Kidney epithelial cell (primary cell): ENCODE measurements around the gene SHISA6. TPM values are rescaled to one million over a fixed set of nuclear protein-coding genes. Genes with fewer than 3 reads are reported as not detected.

Source experiments
- DNase-seq: peaks from one replicate; pipeline ENCODE4 v3.0.0-alpha.2; 2010; ENCODE audit warnings: low read depth
- H3K27me3 ChIP-seq: 2 replicates; pipeline ENCODE4 v1.6.0; 2011; ENCODE audit warnings: low read length; ENCODE audit not compliant: control insufficient read depth, insufficient read depth
- H3K36me3 ChIP-seq: 2 replicates; pipeline ENCODE4 v1.5.1; 2011; ENCODE audit warnings: low read length; ENCODE audit not compliant: control insufficient read depth, insufficient read depth
- H3K4me3 ChIP-seq: 2 replicates; pipeline ENCODE4 v1.5.1; 2011; ENCODE audit warnings: low read depth, mild to moderate bottlenecking, control low read depth, low read length
- total RNA-seq: library from RNA; depleted of rRNA; stranded (reverse); fragments of >200 nt; gene quantifications from 2 replicates; pipeline ENCODE4 v1.2.3, GENCODE V29; 2015
- TF ChIP-seq, protein P1 (sequence below): IDR thresholded peaks from 2 replicates; pipeline ENCODE4 v1.5.1; 2011; ENCODE audit warnings: mild to moderate bottlenecking, moderate library complexity, low read length, control low read depth, inconsistent platforms; ENCODE audit not compliant: insufficient read depth, poor library complexity, severe bottlenecking

The SHISA6 gene
- total RNA-seq, 1 donor from 2014 or later, result 0.71 TPM

DNA sequence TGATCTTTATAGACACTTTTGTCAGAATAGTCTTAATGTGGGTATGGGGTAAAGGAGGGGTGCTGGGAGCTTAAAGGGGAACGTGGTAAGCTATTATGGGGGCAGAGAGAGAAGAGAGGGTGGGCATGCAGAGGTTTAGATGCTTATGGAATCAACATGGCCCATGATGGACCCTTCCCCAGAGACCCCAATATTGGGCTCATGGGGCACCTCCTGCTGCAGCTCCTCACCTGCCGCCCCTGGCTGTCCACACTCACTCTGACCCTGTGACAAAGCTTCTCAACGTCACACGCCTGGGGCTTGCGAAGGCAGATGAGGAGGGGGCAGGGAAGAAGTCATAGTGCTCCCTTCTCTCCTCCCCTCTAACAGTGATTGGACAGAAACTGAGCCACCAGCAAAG is 95.3 kb downstream of the SHISA6 start:
- no peaks in the 10 kb centered on the region for H3K27me3 ChIP-seq
- TF ChIP-seq, protein P1, sequence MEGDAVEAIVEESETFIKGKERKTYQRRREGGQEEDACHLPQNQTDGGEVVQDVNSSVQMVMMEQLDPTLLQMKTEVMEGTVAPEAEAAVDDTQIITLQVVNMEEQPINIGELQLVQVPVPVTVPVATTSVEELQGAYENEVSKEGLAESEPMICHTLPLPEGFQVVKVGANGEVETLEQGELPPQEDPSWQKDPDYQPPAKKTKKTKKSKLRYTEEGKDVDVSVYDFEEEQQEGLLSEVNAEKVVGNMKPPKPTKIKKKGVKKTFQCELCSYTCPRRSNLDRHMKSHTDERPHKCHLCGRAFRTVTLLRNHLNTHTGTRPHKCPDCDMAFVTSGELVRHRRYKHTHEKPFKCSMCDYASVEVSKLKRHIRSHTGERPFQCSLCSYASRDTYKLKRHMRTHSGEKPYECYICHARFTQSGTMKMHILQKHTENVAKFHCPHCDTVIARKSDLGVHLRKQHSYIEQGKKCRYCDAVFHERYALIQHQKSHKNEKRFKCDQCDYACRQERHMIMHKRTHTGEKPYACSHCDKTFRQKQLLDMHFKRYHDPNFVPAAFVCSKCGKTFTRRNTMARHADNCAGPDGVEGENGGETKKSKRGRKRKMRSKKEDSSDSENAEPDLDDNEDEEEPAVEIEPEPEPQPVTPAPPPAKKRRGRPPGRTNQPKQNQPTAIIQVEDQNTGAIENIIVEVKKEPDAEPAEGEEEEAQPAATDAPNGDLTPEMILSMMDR, result no peak
- no peaks in the 10 kb centered on the region for H3K36me3 ChIP-seq
- no peak overlapping the region for H3K4me3 ChIP-seq
- no peak for DNase-seq

DNA sequence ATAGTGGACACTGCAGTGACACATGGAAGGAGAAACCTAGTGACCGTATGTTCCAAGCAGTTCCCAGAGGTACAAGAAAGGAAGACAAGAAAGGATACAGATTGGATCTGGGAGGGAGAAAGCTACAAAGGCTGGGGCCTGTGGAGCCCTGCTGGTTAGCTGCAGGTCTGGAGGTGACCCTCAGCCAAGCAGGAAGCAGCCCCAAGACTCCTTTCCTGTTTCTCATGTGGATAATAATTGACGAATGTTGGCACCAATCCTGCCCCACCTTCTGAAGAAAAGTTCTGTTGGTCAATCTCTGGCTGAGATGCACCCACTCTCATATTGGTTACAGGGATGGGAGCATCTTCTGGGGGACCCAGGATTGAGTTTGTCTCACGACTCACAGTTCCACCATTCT is 99.8 kb downstream of the SHISA6 start:
- DNase-seq, result no peak
- TF ChIP-seq, protein P1, result no peak
- no peak overlapping the region for H3K4me3 ChIP-seq
- no peaks in the 10 kb centered on the region for H3K36me3 ChIP-seq
- H3K27me3 ChIP-seq, result no peaks in the 10 kb centered on the region

DNA sequence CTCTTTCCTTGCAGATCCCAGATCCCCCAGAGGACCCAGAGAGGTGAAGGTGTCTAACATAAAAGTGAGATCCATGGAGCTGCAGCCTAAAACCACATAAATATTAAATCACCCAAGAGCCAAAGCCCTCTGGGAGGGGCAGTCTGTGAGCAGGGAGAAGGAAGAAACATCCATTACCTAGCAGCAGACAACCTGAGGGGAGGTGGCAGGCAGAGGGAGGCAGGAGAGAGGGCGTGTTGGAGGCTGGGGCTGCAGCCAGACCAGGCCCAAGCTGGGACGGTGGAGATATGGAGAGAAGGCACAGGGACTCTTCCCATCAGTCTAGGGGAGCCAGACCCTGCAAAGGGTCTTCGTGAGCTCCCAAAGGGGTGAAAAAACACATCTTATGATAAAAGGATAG is 101.1 kb downstream of the SHISA6 start:
- DNase-seq, result no peak
- Histone ChIP-seq H3K27me3 (no peaks in the 10 kb centered on the region), H3K4me3 (no peak overlapping the region), H3K36me3 (no peaks in the 10 kb centered on the region)
- TF ChIP-seq, protein P1, result no peak

DNA sequence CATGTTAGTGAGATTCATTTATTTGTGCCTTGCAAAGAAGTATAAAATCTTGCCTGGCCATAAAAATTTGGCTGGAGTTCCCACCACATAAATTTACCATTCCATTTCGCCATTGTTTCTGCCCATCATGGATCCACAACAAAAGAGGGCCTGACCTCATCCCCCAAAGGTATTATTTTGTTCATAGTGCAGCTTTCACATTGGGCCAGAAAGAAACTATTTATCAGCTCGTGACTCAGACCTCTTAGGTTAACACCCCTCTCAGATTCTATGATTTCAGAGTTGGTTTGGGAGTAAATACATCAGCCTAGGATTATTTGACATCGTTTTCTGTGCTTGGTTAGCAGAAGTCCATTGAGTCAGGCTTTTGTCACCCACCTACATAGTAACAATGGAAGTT is 108.1 kb downstream of the SHISA6 start:
- DNase-seq, result no peak
- TF ChIP-seq, protein P1, result no peak
- Histone ChIP-seq H3K36me3 (no peaks in the 10 kb centered on the region), H3K4me3 (no peak overlapping the region), H3K27me3 (no peaks in the 10 kb centered on the region)

DNA sequence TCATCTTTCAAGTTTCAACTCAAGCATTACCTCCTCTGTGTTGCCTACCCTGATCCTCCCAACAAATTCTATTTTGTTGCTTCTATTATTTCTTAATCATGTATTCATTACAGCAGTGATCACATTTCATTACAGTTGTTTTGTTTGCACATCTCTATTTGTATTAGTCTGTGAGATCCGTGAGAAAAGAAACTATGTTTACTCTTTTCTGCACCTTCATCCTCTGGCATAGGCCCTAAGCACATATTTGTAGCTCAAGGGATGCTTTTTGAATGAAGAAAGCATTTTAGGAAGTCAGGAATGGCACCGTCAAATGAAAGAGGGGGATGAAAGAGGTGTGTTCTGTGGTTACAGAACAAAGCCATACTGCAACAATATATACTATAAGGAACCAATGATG is 110.5 kb downstream of the SHISA6 start:
- Histone ChIP-seq H3K27me3 (no peaks in the 10 kb centered on the region), H3K36me3 (no peaks in the 10 kb centered on the region), H3K4me3 (no peak overlapping the region)
- DNase-seq, result no peak
- TF ChIP-seq, protein P1, result no peak

DNA sequence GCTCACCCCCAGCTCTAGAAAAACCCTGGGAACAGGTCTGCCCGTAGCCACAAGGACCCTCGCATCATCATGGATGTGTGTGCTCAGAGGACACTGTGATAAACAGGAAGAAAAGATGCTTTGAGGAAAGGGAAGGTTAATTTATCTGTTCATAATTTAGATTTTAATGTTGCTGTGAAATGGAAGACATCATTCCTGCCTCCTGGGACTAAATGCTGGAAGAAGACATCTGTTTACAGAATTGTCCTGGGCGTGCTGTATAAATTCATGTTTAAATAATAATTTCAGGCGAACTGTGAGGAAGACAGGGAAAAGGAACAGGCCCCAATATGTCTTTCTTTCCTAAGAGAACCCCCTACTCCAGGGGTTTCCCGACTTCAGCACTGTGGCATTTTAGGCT is 112.6 kb downstream of the SHISA6 start:
- TF ChIP-seq, protein P1, result no peak
- no peak overlapping the region for H3K4me3 ChIP-seq

More for the DNA sequence above, 112.6 kb downstream of the SHISA6 start:
- Histone ChIP-seq H3K36me3 (no peaks in the 10 kb centered on the region), H3K27me3 (no peaks in the 10 kb centered on the region)
- DNase-seq, result no peak
